OCI-LY3 (cell line): ENCODE data around the gene FHOD3.

Experiments used
- CTCF ChIP-seq: fragments of 200-600, 300-600 bp; sonication (generic); IDR thresholded peaks from 2 replicates; pipeline ENCODE4 v1.5.1; 2014; ENCODE audit warnings: antibody characterized with exemption, low read length, low read depth
- EZH2phosphoT487 ChIP-seq: fragments of 200-600 bp; shearing (Covaris generic); IDR thresholded peaks from 2 replicates; pipeline ENCODE4 v1.6.1; 2018; ENCODE audit warnings: antibody characterized with exemption, mixed run types, low read depth

- TF ChIP-seq CTCF: no peak
- TF ChIP-seq EZH2phosphoT487: no peak
Measured at GRCh38 chr18:36382854-36383253, 85.3 kb downstream of the FHOD3 start.
